ENCODE data around the gene ASCL2. TPM values are rescaled to one million over a fixed set of nuclear protein-coding genes. Genes with fewer than 3 reads are reported as not detected.

ASCL2 gene
- total RNA-seq, 1 donor from 2014 or later, result not detected

GRCh38 chr11:2273311-2273710 lies 2.9 kb upstream of the ASCL2 start:
- H3K4me3 Mint-ChIP-seq, result no peak overlapping the region
- Histone ChIP-seq H3K27ac (no peak overlapping the region), H2AFZ (replicated peaks) (no peak overlapping the region), H4K20me1 (ENCODE audit: low read depth) (no peaks in the 10 kb centered on the region), H3F3A (ENCODE audit: low read depth) (no peaks in the 10 kb centered on the region), H3K27me3 (peaks cover 100% of the 10 kb centered on the region), H3K4me3 (no peak overlapping the region), H3K9ac (no peak overlapping the region), H3K4me1 (peaks cover 4% of the 10 kb centered on the region), H3K79me2 (ENCODE audit: low read depth) (no peaks in the 10 kb centered on the region), H3K36me3 (no peaks in the 10 kb centered on the region), H3K4me2 (no peak overlapping the region), H3K9me3 (ENCODE audit: low read depth) (no peaks in the 10 kb centered on the region)
- no peak overlapping the region for H3K27ac Mint-ChIP-seq
- peaks cover 4% of the 10 kb centered on the region for H3K4me1 Mint-ChIP-seq
- H3K27me3 Mint-ChIP-seq (ENCODE audit: insufficient read depth, low read depth), result peaks cover 46% of the 10 kb centered on the region
- TF ChIP-seq EZH2 (IDR thresholded peaks at IDR 0.05) (no peak), EZH2phosphoT487 (IDR thresholded peaks at IDR 0.05) (no peak), CTCF (IDR thresholded peaks at IDR 0.05) (no peak)
- peaks cover 8% of the 10 kb centered on the region for H3K9me3 Mint-ChIP-seq
- DNase-seq (ENCODE audit: low spot score), result no peak
- peaks cover 2% of the 10 kb centered on the region for H3K36me3 Mint-ChIP-seq

- no peaks in the 10 kb centered on the region for H4K20me1 ChIP-seq (ENCODE audit: low read depth)
- Mint-ChIP-seq H3K36me3 (peaks cover 2% of the 10 kb centered on the region), H3K27ac (no peak overlapping the region), H3K27me3 (ENCODE audit: insufficient read depth, low read depth) (peaks cover 50% of the 10 kb centered on the region), H3K4me1 (peaks cover 4% of the 10 kb centered on the region), H3K9me3 (peaks cover 8% of the 10 kb centered on the region), H3K4me3 (no peak overlapping the region)
- H3K4me1 ChIP-seq, result peaks cover 4% of the 10 kb centered on the region
- H3K27ac ChIP-seq, result no peak overlapping the region
- no peak overlapping the region for H3K4me3 ChIP-seq
- H3K4me2 ChIP-seq, result no peak overlapping the region
- TF ChIP-seq CTCF (IDR thresholded peaks at IDR 0.05) (no peak), EZH2 (IDR thresholded peaks at IDR 0.05) (no peak), EZH2phosphoT487 (IDR thresholded peaks at IDR 0.05) (no peak)
- no peaks in the 10 kb centered on the region for H3K9me3 ChIP-seq (ENCODE audit: low read depth)
- H3K36me3 ChIP-seq, result no peaks in the 10 kb centered on the region
- H3K27me3 ChIP-seq, result peaks cover 100% of the 10 kb centered on the region
- H2AFZ ChIP-seq (replicated peaks), result no peak overlapping the region
- H3F3A ChIP-seq (ENCODE audit: low read depth), result no peaks in the 10 kb centered on the region
- H3K79me2 ChIP-seq (ENCODE audit: low read depth), result no peaks in the 10 kb centered on the region
- DNase-seq (ENCODE audit: low spot score), result no peak
- H3K9ac ChIP-seq, result no peak overlapping the region
Measured at GRCh38 chr11:2272946-2273280, 2.5 kb upstream of the ASCL2 start.

DNA sequence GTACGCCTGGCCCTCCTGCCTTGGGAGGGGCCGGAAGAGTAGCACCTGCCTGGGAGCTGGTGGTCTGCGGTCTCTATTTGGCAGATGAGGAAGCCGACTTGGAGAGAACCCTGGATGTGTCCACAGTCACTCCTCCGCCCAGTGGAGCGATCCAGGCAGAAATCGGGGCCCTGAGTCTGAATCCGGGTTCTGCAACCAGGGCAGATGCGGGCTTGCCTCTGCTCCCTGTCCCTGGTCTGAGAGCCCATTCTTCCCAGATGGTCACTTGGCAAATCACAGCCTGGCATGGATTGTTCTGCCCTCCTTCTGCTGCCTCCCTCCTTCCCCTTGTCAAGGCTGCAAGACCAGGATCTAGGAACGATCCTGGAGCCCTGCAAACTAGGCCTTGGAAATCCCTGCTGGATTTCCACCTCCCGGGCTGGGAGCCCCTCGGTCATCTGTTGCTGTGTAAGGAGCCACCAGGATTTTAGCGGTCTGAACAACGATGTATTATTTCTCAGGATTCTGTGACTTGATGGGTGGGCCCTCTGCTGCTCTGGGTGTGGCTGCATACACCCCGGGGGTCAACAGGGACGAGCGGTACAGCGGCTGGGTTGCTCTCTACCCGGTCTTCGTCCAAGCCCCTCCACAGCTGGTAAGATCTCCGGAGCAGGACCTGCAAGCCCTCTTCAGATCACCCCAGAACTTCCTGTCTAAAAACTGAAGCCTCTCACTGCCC lies 2.0 kb upstream of the ASCL2 start:
- Histone ChIP-seq H3K27ac (no peak overlapping the region), H3K27me3 (peaks cover 100% of the 10 kb centered on the region), H3F3A (ENCODE audit: low read depth) (no peaks in the 10 kb centered on the region), H3K4me1 (peaks cover 4% of the 10 kb centered on the region), H2AFZ (replicated peaks) (no peak overlapping the region), H4K20me1 (ENCODE audit: low read depth) (no peaks in the 10 kb centered on the region), H3K4me3 (no peak overlapping the region), H3K9ac (no peak overlapping the region), H3K36me3 (no peaks in the 10 kb centered on the region), H3K79me2 (ENCODE audit: low read depth) (no peaks in the 10 kb centered on the region), H3K9me3 (ENCODE audit: low read depth) (no peaks in the 10 kb centered on the region), H3K4me2 (no peak overlapping the region)
- Mint-ChIP-seq H3K27ac (no peak overlapping the region), H3K36me3 (peaks cover 2% of the 10 kb centered on the region), H3K4me1 (peaks cover 4% of the 10 kb centered on the region), H3K27me3 (ENCODE audit: insufficient read depth, low read depth) (peaks cover 55% of the 10 kb centered on the region), H3K4me3 (no peak overlapping the region), H3K9me3 (peaks cover 8% of the 10 kb centered on the region)
- DNase-seq (ENCODE audit: low spot score), result no peak
- TF ChIP-seq EZH2 (IDR thresholded peaks at IDR 0.05) (no peak), EZH2phosphoT487 (IDR thresholded peaks at IDR 0.05) (no peak), CTCF (IDR thresholded peaks at IDR 0.05) (no peak)
